ENCODE measurements around the gene FAM13A. TPM values are rescaled to one million over a fixed set of nuclear protein-coding genes. Genes with fewer than 3 reads are reported as not detected.
A peak's percentile ranks its signal among the peaks of the same experiment; 100 is the strongest.

Gene FAM13A
- total and polyA plus RNA-seq, 9 of the 15 experiments (the other 6 are each of a cell fraction or from before 2014, with no cell fraction given): 11.3 to 23.3 (median 14.7) TPM

- TF ChIP-seq SIX5 (IDR thresholded peaks at IDR 0.05; ENCODE audit: borderline replicate concordance in 1 of 2, insufficient read depth in 1 of 2, low read depth in 1 of 2, low read length in 2 of 2) (no peak), ZNF354B (CRISPR knock-in tag; IDR thresholded peaks at IDR 0.05) (0 out of 2 replicates have a peak, but pooled peaks have one; percentile 35)
Observed at GRCh38 chr4:88796545-88796944, 260.4 kb downstream of the FAM13A start (continued).

DNA sequence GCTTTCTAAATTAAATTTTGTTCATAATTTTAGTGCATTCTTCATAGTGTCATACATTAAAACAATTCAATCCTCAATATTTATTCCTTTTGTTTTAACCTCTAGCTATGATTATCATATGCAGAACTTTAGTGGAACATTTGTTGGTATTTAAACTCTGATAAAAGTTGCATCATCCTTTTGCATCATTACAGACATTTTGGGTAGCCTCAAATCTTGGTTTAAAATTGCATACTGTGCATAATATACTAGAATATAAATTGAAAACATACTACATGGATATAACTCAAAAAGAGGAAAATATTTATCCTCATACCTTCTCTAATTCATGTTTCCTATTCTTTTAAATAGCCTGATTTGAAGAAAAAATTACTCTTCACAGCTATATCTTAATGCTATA lies 262.0 kb downstream of the FAM13A start:
- Histone ChIP-seq H3K4me1 (replicated peaks in 1 of 2; ENCODE audit: control insufficient read depth in 2 of 2, insufficient read depth in 2 of 2, low read length in 2 of 2) (no peaks in the 10 kb centered on the region), H2AFZ (ENCODE audit: low read depth, low read length) (no peak overlapping the region), H3K9me3 (replicated peaks; ENCODE audit: control insufficient read depth, insufficient read depth, low read depth, low read length) (no peaks in the 10 kb centered on the region), H3K4me3 (no peak overlapping the region), H3K9ac (ENCODE audit: insufficient read depth in 1 of 2, low read depth in 2 of 2, low read length in 2 of 2) (no peak overlapping the region), H4K20me1 (replicated peaks; ENCODE audit: control insufficient read depth, insufficient read depth, low read length) (no peaks in the 10 kb centered on the region), H3K27me3 (ENCODE audit: control insufficient read depth in 2 of 2, insufficient read depth in 2 of 2, low read length in 2 of 2) (no peaks in the 10 kb centered on the region), H3K4me2 (ENCODE audit: insufficient read depth, low read length) (no peak overlapping the region), H3K27ac (ENCODE audit: extremely low read depth, low read depth, low read length) (no peak overlapping the region), H3K79me2 (ENCODE audit: control insufficient read depth, insufficient read depth, low read length) (no peaks in the 10 kb centered on the region), H3K36me3 (ENCODE audit: control insufficient read depth, insufficient read depth, low read length) (peaks cover 2% of the 10 kb centered on the region; the same call in 1 of the 3 replicates), H3K9me1 (ENCODE audit: control insufficient read depth, insufficient read depth, low read length) (no peaks in the 10 kb centered on the region)
- FAIRE-seq: no peak
- BruUV-seq (replicated peaks): no TSS peak
- intact Hi-C loops (cut with micrococcal nuclease) (loop anchor here (5.0 to 10.0 kb wide), 2 partner anchors 88 to 120 kb away; no protein-coding TSS in a partner anchor), in situ Hi-C loops (cut with MboI) (no loop called here)
- no peak for DNase-seq (ENCODE audit: extremely low read depth in 1 of 4, low spot score in 3 of 4)
- no peak for ATAC-seq
- ChIA-PET POLR2A (no interaction called here), CTCF (ENCODE audit: low intra/inter-chr PET ratio) (no interaction called here)
- TF ChIP-seq CHD2 (IDR thresholded peaks at IDR 0.05; ENCODE audit: low read depth, low read length): no peak
- TF ChIP-seq ZNF316 (IDR thresholded peaks at IDR 0.05): peak; percentile 81
- TF ChIP-seq ZNF224 (CRISPR knock-in tag; IDR thresholded peaks at IDR 0.05): no peak
- peak; percentile 45 for TF ChIP-seq CEBPB (tag; IDR thresholded peaks at IDR 0.05)
- peak; percentile 74 for TF ChIP-seq C11orf30 (IDR thresholded peaks at IDR 0.05; ENCODE audit: low read depth)
- peak in 1 of 2 experiments; percentile 47; a peak in 1 of 4 replicates for TF ChIP-seq TRIM24 (IDR thresholded peaks at IDR 0.05)
- 0 out of 2 replicates have a peak, but pooled peaks have one; percentile 21 for TF ChIP-seq MAFG (tag; conservative IDR thresholded peaks at IDR 0.05)
- no peak for TF ChIP-seq CEBPG (CRISPR knock-in tag; IDR thresholded peaks at IDR 0.05)
- peak; percentile 77 to 88 for TF ChIP-seq CEBPG (tag; conservative IDR thresholded peaks at IDR 0.05 in 1 of 2, IDR thresholded peaks at IDR 0.05 in 1 of 2)
- TF ChIP-seq ATF3 (IDR thresholded peaks at IDR 0.05): peak; percentile 88
- TF ChIP-seq ATF3 (CRISPR knock-in tag; conservative IDR thresholded peaks at IDR 0.05): no peak
- TF ChIP-seq CBFB (CRISPR knock-in tag; IDR thresholded peaks at IDR 0.05): no peak
- TF ChIP-seq ZSCAN32 (CRISPR knock-in tag; IDR thresholded peaks at IDR 0.05): 0 out of 2 replicates have a peak, but pooled peaks have one; percentile 30
- no peak for TF ChIP-seq ZNF740 (CRISPR knock-in tag; IDR thresholded peaks at IDR 0.05)
- no peak for TF ChIP-seq ZNF740 (tag; IDR thresholded peaks at IDR 0.05)

All from K562 (cell line).